OCI-LY1 (cell line): Measurements from ENCODE around the gene POU2AF1.

Source experiments
- H2AFZ ChIP-seq: fragments of 200-600 bp; sonication (generic), shearing (Covaris generic); 2 replicates; pipeline ENCODE4 v1.6.0; 2014; ENCODE audit warnings: antibody characterized with exemption, mild to moderate bottlenecking, low read length
- H3F3A ChIP-seq: fragments of 200-600 bp; sonication (generic), shearing (Covaris generic); 2 replicates; pipeline ENCODE4 v1.6.0; 2014; ENCODE audit warnings: mild to moderate bottlenecking, antibody characterized with exemption, low read length, moderate library complexity; ENCODE audit not compliant: insufficient read depth
- H3K27ac ChIP-seq: fragments of 200-600 bp; sonication (generic); 2 replicates; pipeline ENCODE4 v1.5.1; 2014; ENCODE audit warnings: low read length, mixed run types, mild to moderate bottlenecking, low read depth; ENCODE audit not compliant: poor library complexity, severe bottlenecking
- H3K27me3 ChIP-seq: fragments of 200-600 bp; sonication (generic); 2 replicates; pipeline ENCODE4 v1.6.0; 2014; ENCODE audit warnings: antibody characterized with exemption, mild to moderate bottlenecking, low read length, moderate library complexity; ENCODE audit not compliant: insufficient read depth
- H3K36me3 ChIP-seq: fragments of 200-600 bp; sonication (generic); 2 replicates; pipeline ENCODE4 v1.6.1; 2014; ENCODE audit warnings: mild to moderate bottlenecking, antibody characterized with exemption, low read length, moderate library complexity, mixed read lengths; ENCODE audit not compliant: insufficient read depth
- H3K4me1 ChIP-seq: fragments of 200-600 bp; sonication (generic); 2 replicates; pipeline ENCODE4 v1.5.1; 2014; ENCODE audit warnings: mild to moderate bottlenecking, low read length, moderate library complexity; ENCODE audit not compliant: insufficient read depth, severe bottlenecking
- H3K4me2 ChIP-seq: fragments of 200-600 bp; sonication (generic), shearing (Covaris generic); 2 replicates; pipeline ENCODE4 v1.6.1; 2014; ENCODE audit warnings: low read length
- H3K4me3 ChIP-seq: fragments of 200-600 bp; sonication (generic); 2 replicates; pipeline ENCODE4 v1.5.1; 2014; ENCODE audit warnings: low read length, low read depth, mild to moderate bottlenecking, mixed read lengths; ENCODE audit not compliant: poor library complexity, severe bottlenecking
- H3K79me2 ChIP-seq: fragments of 200-600 bp; shearing (Covaris generic); 2 replicates; pipeline ENCODE4 v1.6.1; 2016; ENCODE audit warnings: mixed run types, low read length, mixed read lengths; ENCODE audit not compliant: insufficient read depth
- H3K9ac ChIP-seq: fragments of 200-600 bp; sonication (generic), shearing (Covaris generic); 2 replicates; pipeline ENCODE4 v1.6.1; 2014; ENCODE audit warnings: mild to moderate bottlenecking, low read length, mixed read lengths
- H3K9me2 ChIP-seq: fragments of 200-600 bp; sonication (generic), shearing (Covaris generic); 2 replicates; pipeline ENCODE4 v1.6.1; 2014; ENCODE audit warnings: low read depth, mild to moderate bottlenecking, low read length, mixed read lengths
- H3K9me3 ChIP-seq: fragments of 200-600 bp; shearing (Covaris generic); 2 replicates; pipeline ENCODE4 v1.6.1; 2014; ENCODE audit warnings: low read length, mixed read lengths
- H4K20me1 ChIP-seq: fragments of 200-600 bp; sonication (generic), shearing (Covaris generic); 2 replicates; pipeline ENCODE4 v1.6.0; 2016; ENCODE audit warnings: mild to moderate bottlenecking, low read length; ENCODE audit not compliant: insufficient read depth
- CTCF ChIP-seq: fragments of 200-600 bp; sonication (generic), shearing (Covaris generic); IDR thresholded peaks from 2 replicates; pipeline ENCODE4 v1.5.1; 2017; ENCODE audit warnings: mild to moderate bottlenecking, antibody characterized with exemption, low read length, moderate library complexity, mixed read lengths
- EZH2 ChIP-seq: fragments of 200-600 bp; sonication (generic), shearing (Covaris generic); IDR thresholded peaks from 2 replicates; pipeline ENCODE4 v1.8.0; 2017; ENCODE audit warnings: borderline replicate concordance, mixed run types, mild to moderate bottlenecking, antibody characterized with exemption, low read length, moderate library complexity, mixed read lengths

The POU2AF1 gene

GRCh38 chr11:111334532-111335502 lies 44.3 kb downstream of the POU2AF1 start:
- Histone ChIP-seq H3K27me3 (no peaks in the 10 kb centered on the region), H3K9ac (no peak overlapping the region), H3K9me2 (no peaks in the 10 kb centered on the region), H2AFZ (no peak overlapping the region), H3K27ac (no peak overlapping the region), H3K4me1 (peaks cover under 1% of the 10 kb centered on the region), H3K9me3 (peaks cover 5% of the 10 kb centered on the region), H3K4me2 (no peak overlapping the region), H4K20me1 (no peaks in the 10 kb centered on the region), H3K79me2 (no peaks in the 10 kb centered on the region), H3K4me3 (no peak overlapping the region), H3F3A (no peaks in the 10 kb centered on the region), H3K36me3 (no peaks in the 10 kb centered on the region)
- TF ChIP-seq CTCF, result no peak
- TF ChIP-seq EZH2, result no peak

- TF ChIP-seq CTCF (no peak), EZH2 (no peak)
- no peaks in the 10 kb centered on the region for H3F3A ChIP-seq
- no peaks in the 10 kb centered on the region for H3K9me2 ChIP-seq
- H3K36me3 ChIP-seq, result no peaks in the 10 kb centered on the region
- H3K27ac ChIP-seq, result no peak overlapping the region
- H3K4me3 ChIP-seq, result no peak overlapping the region
- no peaks in the 10 kb centered on the region for H3K9me3 ChIP-seq
- no peak overlapping the region for H3K4me2 ChIP-seq
- no peaks in the 10 kb centered on the region for H3K79me2 ChIP-seq
- H3K9ac ChIP-seq, result no peak overlapping the region
- H3K4me1 ChIP-seq, result peaks cover 28% of the 10 kb centered on the region
- H2AFZ ChIP-seq, result no peak overlapping the region
- H4K20me1 ChIP-seq, result no peaks in the 10 kb centered on the region
- no peaks in the 10 kb centered on the region for H3K27me3 ChIP-seq
Observed at GRCh38 chr11:111331711-111332479, 47.2 kb downstream of the POU2AF1 start.

- no peaks in the 10 kb centered on the region for H4K20me1 ChIP-seq
- H3K4me2 ChIP-seq, result no peak overlapping the region
- peaks cover 28% of the 10 kb centered on the region for H3K4me1 ChIP-seq
- H3K9me2 ChIP-seq, result no peaks in the 10 kb centered on the region
- no peaks in the 10 kb centered on the region for H3K36me3 ChIP-seq
- no peak overlapping the region for H2AFZ ChIP-seq
- H3F3A ChIP-seq, result no peaks in the 10 kb centered on the region
- H3K9ac ChIP-seq, result no peak overlapping the region
- no peak overlapping the region for H3K27ac ChIP-seq
- no peak overlapping the region for H3K4me3 ChIP-seq
- TF ChIP-seq EZH2 (no peak), CTCF (no peak)
- H3K9me3 ChIP-seq, result no peaks in the 10 kb centered on the region
- H3K27me3 ChIP-seq, result no peaks in the 10 kb centered on the region
- H3K79me2 ChIP-seq, result no peaks in the 10 kb centered on the region
Observed at GRCh38 chr11:111330234-111330893, 48.7 kb downstream of the POU2AF1 start.
